Chondrocyte (in vitro differentiated cells): ENCODE measurements around the gene SIGLEC7. TPM values are rescaled to one million over a fixed set of nuclear protein-coding genes. Genes with fewer than 3 reads are reported as not detected.

Experiments used
- DNase-seq: peaks from one replicate; pipeline ENCODE4 v3.0.0; 2021; ENCODE audit warnings: mixed read lengths, low spot score
- H3K27ac Mint-ChIP-seq: one replicate; pipeline ENCODE4 v1.8.0; 2021; ENCODE audit warnings: mild to moderate bottlenecking, moderate library complexity, mixed read lengths; ENCODE audit not compliant: unreplicated experiment
- H3K27me3 Mint-ChIP-seq: 2 replicates; pipeline ENCODE4 v1.8.0; 2021; ENCODE audit warnings: low read depth, mixed read lengths
- H3K36me3 Mint-ChIP-seq: 2 replicates; pipeline ENCODE4 v1.8.0; 2021; ENCODE audit warnings: low read depth, mixed read lengths
- H3K4me1 Mint-ChIP-seq: 2 replicates; pipeline ENCODE4 v1.8.0; 2021; ENCODE audit warnings: low read depth, mild to moderate bottlenecking, mixed read lengths
- H3K4me3 Mint-ChIP-seq: one replicate; pipeline ENCODE4 v1.8.0; 2021; ENCODE audit warnings: mild to moderate bottlenecking, moderate library complexity, mixed read lengths; ENCODE audit not compliant: unreplicated experiment
- H3K9me3 Mint-ChIP-seq: 2 replicates; pipeline ENCODE4 v1.8.0; 2021; ENCODE audit warnings: low read depth, mixed read lengths
- CTCF ChIP-seq: fragments of 200-600 bp; sonication (generic); IDR thresholded peaks from 2 replicates; pipeline ENCODE4 v1.5.0; 2021; ENCODE audit warnings: antibody characterized with exemption, mild to moderate bottlenecking, moderate library complexity
- total RNA-seq: library from RNA; stranded (reverse); gene quantifications from 3 replicates; pipeline ENCODE4 v1.2.1, GENCODE V29; 2021

SIGLEC7 gene
- total RNA-seq, 1 donor from 2014 or later = not detected

- Mint-ChIP-seq H3K4me3 (no peak overlapping the region), H3K36me3 (peaks cover 15% of the 10 kb centered on the region), H3K27ac (no peak overlapping the region), H3K4me1 (no peaks in the 10 kb centered on the region), H3K9me3 (no peaks in the 10 kb centered on the region), H3K27me3 (no peaks in the 10 kb centered on the region)
- DNase-seq = no peak
- no peak for TF ChIP-seq CTCF
Observed at GRCh38 chr19:51101171-51101865, 40.8 kb upstream of the SIGLEC7 start.

GRCh38 chr19:51102991-51103390 lies 39.1 kb upstream of the SIGLEC7 start:
- peaks cover 9% of the 10 kb centered on the region for H3K36me3 Mint-ChIP-seq
- H3K27me3 Mint-ChIP-seq = no peaks in the 10 kb centered on the region
- no peak overlapping the region for H3K4me3 Mint-ChIP-seq
- no peaks in the 10 kb centered on the region for H3K9me3 Mint-ChIP-seq
- no peak overlapping the region for H3K27ac Mint-ChIP-seq
- peaks cover 8% of the 10 kb centered on the region for H3K4me1 Mint-ChIP-seq
- no peak for DNase-seq
- TF ChIP-seq CTCF = no peak

GRCh38 chr19:51103926-51104341 lies 38.2 kb upstream of the SIGLEC7 start:
- no peak overlapping the region for H3K27ac Mint-ChIP-seq
- no peaks in the 10 kb centered on the region for H3K9me3 Mint-ChIP-seq
- peaks cover 9% of the 10 kb centered on the region for H3K36me3 Mint-ChIP-seq
- H3K27me3 Mint-ChIP-seq = no peaks in the 10 kb centered on the region
- no peak for TF ChIP-seq CTCF
- no peak for DNase-seq
- H3K4me3 Mint-ChIP-seq = no peak overlapping the region
- peaks cover 12% of the 10 kb centered on the region for H3K4me1 Mint-ChIP-seq

GRCh38 chr19:51107406-51108065 lies 34.6 kb upstream of the SIGLEC7 start:
- Mint-ChIP-seq H3K4me1 (peaks cover 12% of the 10 kb centered on the region), H3K27ac (peak overlapping the region; percentile 96), H3K4me3 (peak overlapping the region; percentile 91), H3K27me3 (peaks cover 3% of the 10 kb centered on the region), H3K9me3 (no peaks in the 10 kb centered on the region), H3K36me3 (peaks cover 4% of the 10 kb centered on the region)
- TF ChIP-seq CTCF = no peak
- no peak for DNase-seq

GRCh38 chr19:51108066-51108804 lies 33.9 kb upstream of the SIGLEC7 start, which contains the start of gene CTU1:
TSS of gene CTU1 (minus strand) at chr19:51108409. CDS start at chr19:51104569, 3,840 bp downstream.
- Mint-ChIP-seq H3K27ac (peak within 1 kb of the TSS; percentile 96), H3K4me1 (peaks cover 12% of the 10 kb centered on the region), H3K4me3 (peak within 1 kb of the TSS; percentile 91), H3K27me3 (peaks cover 3% of the 10 kb centered on the region), H3K9me3 (no peaks in the 10 kb centered on the region), H3K36me3 (peaks cover 2% of the 10 kb centered on the region)
- peak; percentile 99 for DNase-seq
- peak; percentile 29 for TF ChIP-seq CTCF
